COLO668 (cell line): ENCODE results near the gene CORO2B.

Source experiments
- DNase-seq: peaks from one replicate; lab custom pipeline; 2025; ENCODE audit not compliant: unreplicated experiment; lab: John Stamatoyannopoulos, UW

Gene CORO2B

GRCh38 chr15:68763063-68763462 lies 184.3 kb downstream of the CORO2B start:
- no peak for DNase-seq

GRCh38 chr15:68764090-68764489 lies 185.3 kb downstream of the CORO2B start:
- DNase-seq = no peak

GRCh38 chr15:68765602-68766368 lies 187.0 kb downstream of the CORO2B start:
- no peak for DNase-seq

GRCh38 chr15:68767833-68768232 lies 189.0 kb downstream of the CORO2B start:
- no peak for DNase-seq

GRCh38 chr15:68768321-68768720 lies 189.5 kb downstream of the CORO2B start:
- no peak for DNase-seq

GRCh38 chr15:68769702-68770101 lies 190.9 kb downstream of the CORO2B start:
- no peak for DNase-seq

GRCh38 chr15:68770216-68770615 lies 191.4 kb downstream of the CORO2B start:
- no peak for DNase-seq

GRCh38 chr15:68773036-68773435 lies 194.2 kb downstream of the CORO2B start:
- no peak for DNase-seq

- DNase-seq = no peak
Observed at GRCh38 chr15:68774120-68774519, 195.3 kb downstream of the CORO2B start.

- no peak for DNase-seq
Observed at GRCh38 chr15:68774521-68775235, 195.9 kb downstream of the CORO2B start.

- no peak for DNase-seq
Observed at GRCh38 chr15:68775236-68775577, 196.4 kb downstream of the CORO2B start.

- no peak for DNase-seq
Observed at GRCh38 chr15:68775671-68776476, 197.1 kb downstream of the CORO2B start.

- DNase-seq = no peak
Observed at GRCh38 chr15:68776477-68777270, 197.9 kb downstream of the CORO2B start.
